Astrocyte of the spinal cord (primary cell): Measurements from ENCODE around the gene FOSL2.

Experiments used
- DNase-seq: peaks from one replicate; pipeline ENCODE4 v3.0.0; 2011; ENCODE audit warnings: low read depth, low spot score
- H3K4me3 ChIP-seq: 2 replicates; pipeline ENCODE4 v1.5.1; 2011; ENCODE audit warnings: low read depth, mild to moderate bottlenecking, low read length, moderate library complexity
- CTCF ChIP-seq: IDR thresholded peaks from 2 replicates; pipeline ENCODE4 v1.5.1; 2012; ENCODE audit warnings: low read depth, mild to moderate bottlenecking, low read length, inconsistent platforms
- in situ Hi-C: cut with HindIII; loops from 2 replicates; pipeline ENCODE4 v1.10.0; 2017; ENCODE audit warnings: low sequenced_read_pairs

The FOSL2 gene

DNA sequence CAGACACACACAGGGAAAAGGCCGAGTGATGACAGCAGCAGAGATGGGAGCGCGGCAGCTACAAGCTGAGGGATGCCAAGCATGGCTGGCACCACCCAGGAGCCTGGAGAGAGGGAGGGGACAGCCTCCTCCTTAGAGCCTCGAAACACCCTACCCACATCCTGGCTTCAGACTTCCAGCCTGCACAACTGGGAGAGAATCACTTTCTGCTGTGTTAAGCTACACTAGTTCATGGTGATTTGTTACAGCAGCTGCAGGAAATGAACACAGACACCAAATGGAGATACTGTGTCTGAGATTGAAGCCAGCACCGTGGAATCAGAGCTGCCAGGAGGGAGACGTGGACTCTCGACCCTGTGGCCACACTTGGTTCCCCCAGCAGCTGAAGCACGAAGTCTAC is 27.5 kb upstream of the FOSL2 start:
- no peak for TF ChIP-seq CTCF
- no peak for DNase-seq
- in situ Hi-C loops, result no loop called here
- H3K4me3 ChIP-seq, result no peak overlapping the region

GRCh38 chr2:28366149-28366495 is 26.5 kb upstream of the FOSL2 start:
- no peak overlapping the region for H3K4me3 ChIP-seq
- TF ChIP-seq CTCF, result no peak
- in situ Hi-C loops, result no loop called here
- no peak for DNase-seq

GRCh38 chr2:28366496-28367282 is 26.0 kb upstream of the FOSL2 start:
- H3K4me3 ChIP-seq, result no peak overlapping the region
- no peak for DNase-seq
- TF ChIP-seq CTCF, result no peak
- in situ Hi-C loops, result no loop called here

GRCh38 chr2:28367667-28368356 is 24.8 kb upstream of the FOSL2 start:
- no peak overlapping the region for H3K4me3 ChIP-seq
- no peak for DNase-seq
- no peak for TF ChIP-seq CTCF
- in situ Hi-C loops, result no loop called here

DNA sequence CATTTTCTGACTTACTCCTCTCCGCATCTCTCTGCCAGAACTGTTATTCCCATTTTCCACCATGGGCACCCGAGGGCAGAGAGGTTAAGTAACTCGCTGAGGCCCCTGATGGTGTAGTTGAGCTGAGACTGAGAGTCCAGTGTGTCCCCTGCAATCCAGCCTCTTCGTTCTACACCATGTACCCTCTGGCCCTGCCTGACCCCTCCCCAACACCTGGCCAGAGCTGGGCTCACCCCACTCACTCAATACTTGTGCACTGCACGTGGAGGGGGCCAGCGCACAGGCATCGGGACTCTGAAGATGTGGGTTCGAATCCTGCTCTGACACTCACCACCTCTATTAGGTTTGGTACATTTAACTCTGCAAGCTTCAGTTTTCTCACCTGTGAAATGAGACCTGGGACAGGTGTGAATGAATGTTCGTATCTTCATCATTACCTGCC is 24.3 kb upstream of the FOSL2 start:
- H3K4me3 ChIP-seq, result no peak overlapping the region
- in situ Hi-C loops, result no loop called here

DNA sequence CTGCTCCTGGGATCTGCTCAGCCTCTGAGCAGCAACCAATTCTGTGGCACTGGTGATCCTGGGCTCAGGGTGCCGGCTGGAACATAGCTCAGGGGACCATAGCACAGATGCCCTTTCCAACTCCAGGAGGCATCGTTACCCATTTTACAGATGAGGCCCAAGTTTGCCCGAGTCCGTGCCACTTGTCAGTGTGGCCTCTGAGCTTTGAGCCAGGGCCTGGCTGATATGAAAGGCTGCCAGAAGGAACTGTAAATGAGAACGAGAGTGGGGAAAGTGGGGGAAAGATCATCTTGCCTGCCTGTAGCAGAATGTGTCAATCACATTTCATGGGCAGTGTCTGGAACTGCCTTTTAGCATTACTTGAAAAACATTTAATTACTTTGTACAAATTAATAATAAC is 23.3 kb upstream of the FOSL2 start:
- TF ChIP-seq CTCF, result no peak
- no peak overlapping the region for H3K4me3 ChIP-seq
- DNase-seq, result no peak
- in situ Hi-C loops, result no loop called here

More for the DNA sequence above, 24.3 kb upstream of the FOSL2 start:
- no peak for TF ChIP-seq CTCF
- DNase-seq, result no peak
